Ovary (tissue), 9 donors: ENCODE results near the gene RPL31. TPM values are rescaled to one million over a fixed set of nuclear protein-coding genes. Genes with fewer than 3 reads are reported as not detected.

Source experiments
- DNase-seq, 5 donors: peaks; one replicate each; pipeline ENCODE4 v3.0.0-alpha.2; 2019 to 2020
- H3K27ac ChIP-seq, 2 donors: fragments of 200-600 bp; one replicate each; pipeline versions ENCODE4 v1.5.1 to v1.8.0; 2019 to 2022
- H3K27me3 ChIP-seq: fragments of 200-600 bp; one replicate; pipeline ENCODE4 v1.8.0; 2022
- H3K36me3 ChIP-seq: fragments of 200-600 bp; sonication (generic); one replicate; pipeline ENCODE4 v1.5.1; 2019
- H3K4me1 ChIP-seq: one replicate; pipeline ENCODE4 v1.8.1; 2013; ENCODE audit warnings: mild to moderate bottlenecking, moderate library complexity; ENCODE audit not compliant: insufficient read depth
- H3K4me3 ChIP-seq: fragments of 200-600 bp; sonication (generic); one replicate; pipeline ENCODE4 v1.5.1; 2017
- H3K9me3 ChIP-seq, 2 donors: fragments of 200-600 bp in 1 of 2; sonication (generic) in 1 of 2; one replicate each; pipeline versions ENCODE4 v1.5.1 to v1.8.1; 2013 to 2019; ENCODE audit warnings: mild to moderate bottlenecking in 1 of 2, moderate library complexity in 1 of 2
- CTCF ChIP-seq, 3 donors: fragments of 450-650 bp in 2 of 3; fragments of 200-600 bp in 1 of 3; IDR thresholded peaks; one replicate each; pipeline versions ENCODE4 v1.5.1 to v1.8.0; 2016 to 2022; ENCODE audit warnings: antibody characterized with exemption in 3 of 3, mild to moderate bottlenecking in 1 of 3
- EP300 ChIP-seq: sonication (generic); formaldehyde crosslinking; IDR thresholded peaks from one replicate; pipeline ENCODE4 v1.6.1; 2017; ENCODE audit warnings: antibody characterized with exemption
- POLR2A ChIP-seq: fragments of 450-650 bp; IDR thresholded peaks from one replicate; pipeline ENCODE4 v1.6.1; 2017; ENCODE audit warnings: antibody characterized with exemption, mild to moderate bottlenecking, moderate library complexity
- WGBS, 3 donors: extraction: QIAGEN DNeasy Blood & Tissue Kit in 1 of 3; methylation state at CpG; one replicate each; pipeline versions ENCODE4 v1.1.5 to v1.1.7; 2013 to 2017; 5-methylcytosine and 5-hydroxymethylcytosine counted together
- intact Hi-C, 4 donors: fragments of 100-400 bp; cut with DNase I; formaldehyde crosslinking; loops; one replicate each; pipeline versions ENCODE4 v1.11.0 to v1.15.1; 2022 to 2023
- polyA plus RNA-seq, 2 donors: library from polyadenylated mRNA; stranded (reverse); fragments of 200-250 nt in 1 of 2; fragments of 350-450 nt in 1 of 2; fragmentation: Illumina TruSeq in 1 of 2; extraction: RNeasy Lipid Tissue Mini Kit (QIAGEN cat#74804) in 1 of 2; gene quantifications; one replicate each; pipeline ENCODE4 v1.2.3, GENCODE V29; 2013 to 2014
- total RNA-seq, 7 donors: library from RNA; depleted of rRNA in 2 of 7; stranded (reverse); fragments of >200 nt in 2 of 7; fragmentation: NEBNext Ultra II Directional in 3 of 7; extraction: Animal tissue kit (Norgen Biotek cat#: 25700) in 3 of 7; gene quantifications; one replicate each; pipeline versions ENCODE4 v1.1.0 to v1.2.4, GENCODE V29; 2016 to 2023
- donor health status: DM: no; HTN: no; CAD: no; lungs with moderate emphysema.
- donor health status: DM: no; HTN: no; CAD: no.
- donor health status: Bipolar disorder and iron deficiency.
- donor health status: DM: yes; HTN: yes; CAD: no.
- donor health status: DM: no; HTN: no; CAD: no.
- donor health status: DM: yes; HTN: yes; CAD: no.

The RPL31 gene
- total and polyA plus RNA-seq, 9 donors, result 2,349 to 14,384 (median 3,108) TPM

GRCh38 chr2:100999995-101000394, 2.1 kb upstream of the RPL31 start:
- intact Hi-C loops, result no loop called here
- no peak for DNase-seq
- no peak overlapping the region for H3K4me3 ChIP-seq
- H3K27ac ChIP-seq, result no peak overlapping the region
- no peak for TF ChIP-seq EP300
- no peak for TF ChIP-seq POLR2A
- no peaks in the 10 kb centered on the region for H3K36me3 ChIP-seq
- H3K9me3 ChIP-seq, result no peaks in the 10 kb centered on the region
- H3K4me1 ChIP-seq, result peaks cover 4% of the 10 kb centered on the region
- no peaks in the 10 kb centered on the region for H3K27me3 ChIP-seq
- WGBS, 3 donors, result 76 to 82% (median 80%) methylated on average over 2 of the region's 2 CpGs

GRCh38 chr2:101002562-101003277, 631 bp downstream of the RPL31 start:
- Histone ChIP-seq H3K27ac (peak overlapping the region; percentile 10 to 38), H3K36me3 (no peaks in the 10 kb centered on the region), H3K4me3 (peak overlapping the region; percentile 58), H3K4me1 (peaks cover 4% of the 10 kb centered on the region), H3K27me3 (no peaks in the 10 kb centered on the region), H3K9me3 (no peaks in the 10 kb centered on the region)
- intact Hi-C loops, result no loop called here
- WGBS, 3 donors, result 0 to 2% (median 0%) methylated on average over 26 of the region's 26 CpGs
- TF ChIP-seq CTCF (IDR thresholded peaks at IDR 0.05) (no peak), EP300 (no peak), POLR2A (no peak)
- DNase-seq, result no peak

DNA sequence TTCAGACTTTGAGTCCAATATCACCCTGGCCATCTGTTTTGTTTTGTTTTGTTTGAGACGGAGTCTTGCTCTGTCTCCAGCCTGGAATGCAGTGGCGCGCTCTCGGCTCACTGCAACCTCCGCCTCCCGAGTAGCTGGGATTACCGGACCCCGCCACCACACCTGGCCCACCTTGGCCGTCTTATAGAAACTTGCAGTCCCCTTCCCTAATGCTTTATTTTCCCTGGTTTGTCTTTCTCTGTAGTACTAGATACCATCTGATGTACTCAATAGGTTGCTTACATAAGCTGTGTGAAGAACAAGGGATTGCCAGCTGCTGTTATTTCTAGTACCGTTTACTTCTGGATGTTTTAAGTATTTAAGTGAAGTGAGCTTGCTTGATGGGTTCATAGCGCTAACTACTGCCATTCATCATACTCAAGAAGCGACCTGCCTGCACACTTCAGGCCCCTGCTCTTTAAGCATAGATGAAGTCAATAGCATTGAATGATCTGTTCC, 1.2 kb downstream of the RPL31 start:
- intact Hi-C loops, result no loop called here
- Histone ChIP-seq H3K4me1 (peaks cover 4% of the 10 kb centered on the region), H3K36me3 (no peaks in the 10 kb centered on the region), H3K27me3 (no peaks in the 10 kb centered on the region), H3K27ac (peak overlapping the region in 1 of 2 donors; percentile 2), H3K9me3 (no peaks in the 10 kb centered on the region), H3K4me3 (peak overlapping the region; percentile 58)
- no peak for DNase-seq
- TF ChIP-seq POLR2A (no peak), CTCF (IDR thresholded peaks at IDR 0.05) (no peak), EP300 (no peak)
- WGBS, 3 donors, result 15 to 26% (median 16%) methylated on average over 12 of the region's 12 CpGs

GRCh38 chr2:101004620-101005325, 2.7 kb downstream of the RPL31 start:
- DNase-seq, result no peak
- WGBS, 3 donors, result 86 to 91% (median 88%) methylated on average over 12 of the region's 12 CpGs
- no peak for TF ChIP-seq CTCF (IDR thresholded peaks at IDR 0.05)
- TF ChIP-seq EP300, result no peak
- no peak for TF ChIP-seq POLR2A
- Histone ChIP-seq H3K36me3 (no peaks in the 10 kb centered on the region), H3K4me1 (peaks cover 4% of the 10 kb centered on the region), H3K4me3 (no peak overlapping the region), H3K9me3 (no peaks in the 10 kb centered on the region), H3K27ac (no peak overlapping the region), H3K27me3 (no peaks in the 10 kb centered on the region)
- intact Hi-C loops, result loop anchor here in 1 of 4 donors (5.0 kb wide), 1 partner anchor 203 kb away; no protein-coding TSS in a partner anchor
